T47D (cell line): Measurements from ENCODE around the gene WNT7B.

Experiments
- DNase-seq, 2 experiments: peaks; one replicate each; pipeline versions ENCODE4 v3.0.0 to v3.0.0-alpha.2; 2011 to 2012; ENCODE audit warnings: low read depth in 1 of 2, low spot score in 1 of 2
- JUND ChIP-seq: IDR thresholded peaks from 2 replicates; pipeline ENCODE4 v1.6.1; 2012; ENCODE audit warnings: low read depth
- in situ Hi-C: cut with HindIII; loops from 2 replicates; pipeline ENCODE4 v1.10.0; 2016; ENCODE audit warnings: low sequenced_read_pairs, low pct_unique_long_range_greater_than_20kb

Gene WNT7B

DNA sequence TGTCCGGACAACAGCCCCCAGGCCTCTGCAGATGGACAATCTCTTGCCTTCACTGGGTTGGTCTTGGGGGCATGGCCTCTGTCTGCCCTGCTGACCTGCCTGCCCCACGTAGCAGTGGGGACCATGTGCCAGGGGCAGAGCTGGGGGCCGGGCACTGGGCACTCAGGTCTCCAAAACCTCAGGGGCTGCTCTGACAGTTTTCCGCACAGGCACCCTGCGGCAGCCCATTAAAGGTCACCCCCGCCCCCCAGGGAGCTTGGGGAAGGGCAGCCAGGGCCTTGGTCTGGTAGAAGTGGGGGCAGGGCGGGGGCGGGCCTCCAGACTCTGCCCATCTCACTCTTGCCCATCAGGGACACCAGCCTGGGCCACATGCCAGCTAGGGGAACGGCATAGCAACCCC is 49.9 kb downstream of the WNT7B start:
- no peak for TF ChIP-seq JUND
- in situ Hi-C loops = no loop called here

DNA sequence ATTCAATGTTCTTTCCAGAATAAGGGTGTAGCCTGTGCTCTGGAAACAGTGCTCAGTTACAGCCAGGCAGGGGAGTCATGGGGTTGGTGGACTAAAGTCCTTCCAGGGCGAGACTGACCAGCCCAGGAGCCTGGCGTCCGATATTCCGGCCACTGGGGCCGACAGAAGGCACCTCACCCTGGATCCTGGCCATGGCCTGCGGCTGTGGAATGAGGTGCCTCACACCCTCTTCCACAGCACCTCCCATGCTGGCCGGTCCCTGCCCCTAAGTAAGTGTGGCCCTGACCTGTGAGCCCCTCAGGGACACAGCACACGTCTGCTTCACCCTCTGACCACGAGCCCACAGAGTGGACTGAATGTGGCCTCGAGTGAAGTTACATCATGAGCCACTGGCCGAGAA is 50.5 kb downstream of the WNT7B start:
- no peak for TF ChIP-seq JUND
- in situ Hi-C loops = no loop called here

More for the DNA sequence above, 49.9 kb downstream of the WNT7B start:
- DNase-seq = no peak

DNA sequence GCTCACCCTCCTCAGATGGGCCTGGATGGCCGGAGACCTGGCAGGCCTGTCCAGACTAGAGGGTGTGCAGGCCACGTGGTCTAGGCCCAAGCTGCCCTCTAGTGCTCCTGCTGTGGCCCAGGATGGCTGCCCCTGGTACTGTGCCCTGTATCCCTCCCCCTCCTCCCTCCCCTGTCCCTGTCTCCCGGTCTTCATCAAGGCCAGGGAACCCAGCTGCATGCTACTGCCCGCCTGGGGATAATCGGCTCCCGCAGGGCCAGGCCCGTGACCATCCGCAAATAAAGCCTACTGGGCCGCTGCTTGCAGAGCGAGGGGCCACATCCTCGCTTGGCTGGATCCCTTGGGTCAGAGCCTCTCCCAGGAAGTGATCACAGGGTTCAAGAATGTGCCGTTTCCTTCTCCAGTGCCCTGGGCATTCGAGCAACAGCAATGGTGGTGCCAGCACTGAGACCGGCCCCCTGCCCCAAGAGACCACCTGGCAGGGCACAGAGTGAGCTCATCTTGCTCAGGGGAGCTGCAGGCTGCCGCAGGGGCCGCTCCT is 51.1 kb downstream of the WNT7B start:
- no peak for TF ChIP-seq JUND
- in situ Hi-C loops = no loop called here
- DNase-seq = no peak

More for the DNA sequence above, 50.5 kb downstream of the WNT7B start:
- no peak for DNase-seq

DNA sequence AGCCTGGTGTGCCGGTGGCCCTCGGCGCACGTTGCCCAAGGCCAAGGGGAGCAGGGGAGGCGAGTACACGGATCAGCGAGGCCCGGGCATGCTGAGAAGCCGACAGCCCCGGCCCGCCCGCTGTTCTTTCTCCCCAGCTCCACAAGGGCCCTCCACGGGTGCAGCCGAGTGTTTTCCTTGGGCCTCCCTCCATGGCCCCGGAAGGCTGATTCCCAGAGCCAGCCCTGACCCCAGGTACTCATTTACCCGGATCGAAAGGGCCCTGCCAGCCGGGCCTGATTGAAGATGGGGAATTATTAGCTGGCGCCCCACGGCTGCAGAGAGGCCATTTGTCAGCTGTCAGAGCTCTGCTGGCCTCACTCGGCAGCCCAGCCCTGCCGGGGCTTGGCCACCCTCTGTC is 53.1 kb downstream of the WNT7B start:
- in situ Hi-C loops = no loop called here
- no peak for DNase-seq
- no peak for TF ChIP-seq JUND

DNA sequence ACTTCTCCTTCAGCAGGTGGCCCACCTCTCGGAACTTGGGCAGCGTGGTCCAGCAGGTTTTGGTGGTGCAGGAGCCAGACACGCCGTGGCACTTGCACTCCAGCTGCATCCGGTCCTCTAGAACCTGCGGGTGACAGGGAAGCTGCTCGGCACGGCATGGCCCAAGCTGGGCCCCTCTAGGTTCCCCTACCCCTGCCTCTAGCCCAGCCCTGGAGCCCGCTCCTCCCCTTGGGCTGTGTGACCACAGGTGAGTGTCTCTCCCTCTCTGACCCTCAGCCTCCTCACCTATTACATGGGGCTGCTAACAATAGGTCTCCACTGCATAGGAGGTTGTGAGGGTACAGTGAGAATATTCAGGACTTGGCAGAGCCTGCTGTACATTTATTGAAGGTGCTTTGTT is 53.8 kb downstream of the WNT7B start:
- no peak for DNase-seq
- in situ Hi-C loops = no loop called here
- no peak for TF ChIP-seq JUND

DNA sequence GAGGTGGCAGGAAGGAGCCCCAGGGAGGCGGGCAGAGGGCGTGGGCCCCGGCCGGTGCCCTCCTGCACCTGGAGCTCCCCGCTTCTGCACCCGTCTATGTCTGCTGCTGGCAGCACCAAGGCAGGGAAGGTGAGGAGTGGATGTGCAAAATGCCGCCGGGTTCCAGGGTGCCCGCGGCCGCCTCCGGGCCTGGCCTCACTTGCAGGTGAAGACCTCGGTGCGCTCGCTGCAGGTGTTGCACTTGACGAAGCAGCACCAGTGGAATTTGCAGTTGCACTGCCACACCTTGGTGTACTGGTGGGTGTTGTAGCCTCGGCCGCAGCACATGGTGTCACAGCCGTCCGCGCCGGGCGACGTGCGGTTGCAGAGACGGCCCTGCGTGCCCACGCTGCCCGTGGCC is 54.3 kb downstream of the WNT7B start:
- in situ Hi-C loops = no loop called here
- TF ChIP-seq JUND = no peak
- no peak for DNase-seq

DNA sequence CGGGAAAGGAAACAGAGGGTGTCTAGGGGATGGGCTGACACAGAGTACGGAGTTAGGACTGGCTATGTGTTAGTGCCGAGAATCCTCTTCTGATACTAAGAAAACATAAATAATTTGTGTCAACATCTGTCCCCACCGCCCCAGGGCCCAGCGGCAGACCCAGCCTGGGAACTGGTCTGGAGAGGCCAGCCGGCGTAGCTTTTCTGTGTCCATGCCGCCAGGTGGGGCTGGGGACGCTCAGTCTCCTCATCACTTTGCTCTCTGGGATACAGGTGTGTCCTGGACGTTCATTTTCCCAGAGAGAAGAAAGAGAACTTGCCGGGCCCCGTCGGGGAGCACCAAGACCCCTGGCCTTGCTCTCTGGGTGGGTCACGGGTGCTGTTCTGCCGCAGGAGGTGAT is 54.7 kb downstream of the WNT7B start:
- no peak for DNase-seq
- in situ Hi-C loops = no loop called here
- TF ChIP-seq JUND = no peak

DNA sequence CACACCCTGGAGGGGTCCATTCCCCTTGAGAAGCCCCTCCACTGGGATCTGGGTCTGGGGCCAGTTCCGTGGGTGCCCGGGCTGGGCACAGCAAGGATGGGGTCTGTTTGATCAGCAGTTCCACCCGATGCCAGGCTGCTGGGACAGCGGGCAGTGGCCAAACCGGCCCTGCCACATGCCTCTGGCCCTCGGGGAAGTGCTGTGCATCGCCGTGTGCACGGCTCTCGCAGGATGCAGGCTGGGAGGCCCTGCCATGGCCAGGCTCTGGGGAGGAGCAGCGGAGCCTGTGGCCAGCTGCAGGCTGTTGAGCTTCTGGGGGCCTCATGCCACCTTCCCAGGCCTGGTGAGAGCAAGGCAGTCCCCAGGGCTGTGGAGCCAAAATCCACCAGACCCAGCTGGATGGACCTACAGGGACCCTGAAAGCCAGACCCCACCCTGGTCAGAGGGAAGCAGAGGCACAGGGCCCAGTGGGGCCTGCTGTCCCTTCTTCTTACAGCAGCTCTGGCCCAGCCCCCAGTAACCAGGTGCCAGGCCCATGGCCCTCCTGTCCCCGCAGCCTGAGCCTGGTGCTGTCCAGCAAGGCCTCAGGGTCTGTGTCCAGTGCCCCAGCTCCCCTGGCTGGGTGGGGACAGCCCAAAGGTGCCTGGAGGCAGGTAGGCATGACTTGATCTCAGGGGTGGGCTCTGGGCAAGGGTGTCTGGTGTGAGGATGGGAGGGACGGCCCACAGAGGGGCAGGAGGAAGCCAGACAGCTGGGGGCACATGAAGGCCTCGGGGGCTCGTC is 57.3 kb downstream of the WNT7B start:
- no peak for TF ChIP-seq JUND
- in situ Hi-C loops = no loop called here

DNA sequence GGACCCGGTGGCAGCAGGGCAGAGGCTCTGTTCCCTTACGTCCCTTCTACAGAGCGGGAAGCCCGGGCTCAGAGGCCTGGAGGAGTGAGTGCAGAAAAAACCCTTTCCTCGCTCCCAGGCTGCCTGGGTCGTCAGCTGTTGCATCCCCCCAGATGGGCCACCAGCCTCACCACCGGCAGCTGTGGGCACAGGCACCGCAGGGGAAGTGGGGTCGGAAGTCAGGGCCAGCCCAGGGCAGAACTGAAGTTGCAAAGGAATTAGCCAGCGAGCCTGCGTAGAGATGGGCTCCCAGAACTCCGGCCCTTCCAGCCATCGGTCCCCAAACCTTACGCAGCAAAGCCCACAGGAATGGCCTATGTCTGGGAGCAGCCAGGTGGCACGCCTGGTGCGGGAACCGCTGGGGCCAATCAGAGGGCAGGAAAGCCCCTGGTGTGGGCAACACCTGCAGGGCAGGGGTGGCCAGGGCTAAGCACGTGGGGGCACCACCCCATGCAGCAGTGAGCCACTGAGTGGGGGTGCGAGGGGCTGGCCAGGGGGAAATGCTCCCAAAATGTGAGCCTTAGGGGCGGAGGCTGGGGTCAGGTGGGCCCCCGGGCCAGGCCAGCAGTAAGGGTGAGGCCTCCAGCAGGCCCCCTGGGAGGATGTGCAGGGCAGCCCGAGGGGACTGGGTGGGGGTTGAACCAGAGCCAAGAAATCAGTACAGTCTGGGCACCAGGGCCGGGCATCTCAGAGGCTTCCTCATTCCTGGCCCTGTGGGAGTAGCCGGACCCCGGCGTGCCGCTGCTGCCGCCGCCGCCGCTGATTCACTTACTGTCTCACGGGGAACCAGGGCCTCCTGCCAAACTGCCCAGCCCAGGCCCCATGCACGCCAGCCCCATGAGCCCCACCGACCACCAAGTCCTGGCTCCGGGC is 58.2 kb downstream of the WNT7B start:
- TF ChIP-seq JUND = no peak
- DNase-seq = peak; percentile 64 to 66
- in situ Hi-C loops = no loop called here

More for the DNA sequence above, 57.3 kb downstream of the WNT7B start:
- peak; percentile 85 to 87 for DNase-seq

DNA sequence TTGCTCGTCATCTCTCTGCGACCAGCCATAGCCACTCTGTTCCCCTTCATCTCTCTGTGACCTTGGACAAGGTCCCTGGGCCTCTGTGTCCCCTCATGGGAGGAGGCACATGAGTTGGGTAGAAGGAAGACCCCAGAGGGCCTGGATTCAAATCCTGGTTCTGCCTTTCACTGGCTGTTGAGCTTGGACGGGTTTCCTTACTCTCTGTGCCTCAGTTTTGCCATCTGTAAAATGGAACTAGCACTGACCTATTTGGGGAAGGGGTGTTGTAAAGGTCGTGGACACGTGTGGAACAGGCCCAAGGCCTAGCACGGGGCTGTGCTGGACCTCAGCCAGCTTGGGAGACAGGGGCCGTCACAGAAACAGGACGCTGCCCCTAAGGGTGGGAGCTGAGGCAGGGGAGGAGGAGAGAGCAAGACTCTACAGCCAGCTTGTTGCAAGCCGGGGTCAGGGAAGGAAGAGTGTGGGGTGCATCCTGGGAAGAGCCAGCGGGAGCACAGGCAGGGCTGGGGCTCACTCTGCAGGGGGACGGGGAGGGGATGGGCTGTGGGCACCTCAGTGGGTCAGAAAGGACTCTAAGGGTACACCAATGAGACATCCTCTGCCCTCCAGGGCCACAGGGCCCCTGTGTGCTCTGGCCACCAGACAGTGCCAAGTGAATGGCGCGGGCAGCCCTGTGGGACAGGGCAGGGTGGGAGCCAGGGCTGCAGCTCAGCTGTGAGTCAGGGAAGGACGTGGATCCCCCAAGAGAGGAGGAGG is 59.1 kb downstream of the WNT7B start:
- in situ Hi-C loops = no loop called here
- no peak for TF ChIP-seq JUND

DNA sequence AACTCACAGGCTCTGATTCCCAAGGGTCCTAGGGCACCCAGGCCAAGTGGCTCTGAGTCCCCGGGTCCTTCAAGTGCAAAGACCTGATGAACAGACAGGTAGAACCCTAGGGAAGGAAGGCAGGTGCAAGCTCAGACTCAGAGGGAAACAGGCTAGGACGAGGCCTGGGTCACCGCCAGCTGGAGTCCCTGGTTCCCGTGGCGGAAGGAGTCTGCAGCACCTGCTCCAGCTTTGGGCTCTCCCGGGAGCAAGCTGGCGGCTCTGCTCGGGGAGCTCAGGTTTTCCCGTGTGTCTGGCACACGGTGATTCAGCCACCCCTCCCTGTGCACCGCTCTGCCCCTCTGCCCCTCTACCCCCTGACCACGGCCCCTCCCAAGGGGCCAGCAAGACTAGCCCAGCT is 59.8 kb downstream of the WNT7B start:
- peak in 1 of 2 experiments; percentile 34 for DNase-seq
- in situ Hi-C loops = no loop called here

More for the DNA sequence above, 59.1 kb downstream of the WNT7B start:
- no peak for DNase-seq

DNA sequence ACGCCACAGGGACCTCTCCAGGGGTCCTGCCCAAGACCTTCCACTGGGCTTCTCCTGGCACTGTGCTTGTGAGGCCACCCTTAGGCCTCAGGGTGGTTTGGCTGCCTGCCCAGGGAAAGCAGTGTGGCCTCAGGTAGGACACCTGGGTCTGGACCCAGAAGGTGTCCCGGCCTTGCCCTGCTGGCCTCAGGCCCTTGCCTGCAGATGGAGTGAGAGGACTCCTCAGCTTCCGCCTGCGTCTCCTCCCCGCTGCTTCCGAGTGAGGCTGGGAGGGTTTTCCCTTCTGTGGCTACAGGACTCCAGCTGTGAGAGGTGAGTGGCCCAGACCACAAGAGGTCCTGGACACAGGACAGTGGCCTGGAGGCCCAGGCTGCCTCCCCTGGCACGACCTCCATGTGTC is 60.4 kb downstream of the WNT7B start:
- in situ Hi-C loops = no loop called here

More for the DNA sequence above, 59.8 kb downstream of the WNT7B start:
- no peak for TF ChIP-seq JUND

More for the DNA sequence above, 60.4 kb downstream of the WNT7B start:
- no peak for TF ChIP-seq JUND
- peak in 1 of 2 experiments; percentile 40 for DNase-seq
